GM23338 (cell line): ENCODE results near the gene OR10W1.

Experiments used
- POLR2AphosphoS5 ChIP-seq: IDR thresholded peaks from 2 replicates; pipeline ENCODE4 v1.6.1; 2016; ENCODE audit warnings: antibody characterized with exemption, low read depth
- TF ChIP-seq, protein P1 (sequence below), 2 experiments: fragments of 200-600 bp in 1 of 2; sonication (generic) in 1 of 2; conservative IDR thresholded peaks; 2 replicates each; pipeline versions ENCODE4 v1.5.1 to v1.6.1; 2016 to 2017; ENCODE audit warnings: antibody characterized with exemption in 2 of 2, low read depth in 2 of 2, mild to moderate bottlenecking in 2 of 2, moderate library complexity in 1 of 2

DNA sequence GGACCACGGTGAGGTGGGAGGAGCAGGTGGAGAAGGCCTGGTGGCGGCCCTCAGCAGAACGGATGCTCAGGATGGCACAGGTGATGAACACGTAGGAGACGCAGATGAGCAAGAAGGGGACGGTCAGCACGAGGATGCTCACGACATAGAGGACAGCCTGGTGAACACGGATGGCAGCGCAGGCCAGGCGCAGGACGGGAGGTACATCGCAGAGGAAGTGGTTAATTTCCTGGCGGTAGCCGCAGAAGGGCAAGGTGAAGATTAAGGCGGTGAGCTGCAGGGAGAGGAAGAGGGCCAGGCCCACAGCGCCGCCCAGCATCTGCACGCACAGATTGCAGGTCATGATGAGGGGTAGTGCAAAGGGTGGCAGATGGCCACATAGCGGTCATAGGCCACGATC, 24.0 kb upstream of the OR10W1 start:
- TF ChIP-seq POLR2AphosphoS5, result no peak
- TF ChIP-seq, protein P1, sequence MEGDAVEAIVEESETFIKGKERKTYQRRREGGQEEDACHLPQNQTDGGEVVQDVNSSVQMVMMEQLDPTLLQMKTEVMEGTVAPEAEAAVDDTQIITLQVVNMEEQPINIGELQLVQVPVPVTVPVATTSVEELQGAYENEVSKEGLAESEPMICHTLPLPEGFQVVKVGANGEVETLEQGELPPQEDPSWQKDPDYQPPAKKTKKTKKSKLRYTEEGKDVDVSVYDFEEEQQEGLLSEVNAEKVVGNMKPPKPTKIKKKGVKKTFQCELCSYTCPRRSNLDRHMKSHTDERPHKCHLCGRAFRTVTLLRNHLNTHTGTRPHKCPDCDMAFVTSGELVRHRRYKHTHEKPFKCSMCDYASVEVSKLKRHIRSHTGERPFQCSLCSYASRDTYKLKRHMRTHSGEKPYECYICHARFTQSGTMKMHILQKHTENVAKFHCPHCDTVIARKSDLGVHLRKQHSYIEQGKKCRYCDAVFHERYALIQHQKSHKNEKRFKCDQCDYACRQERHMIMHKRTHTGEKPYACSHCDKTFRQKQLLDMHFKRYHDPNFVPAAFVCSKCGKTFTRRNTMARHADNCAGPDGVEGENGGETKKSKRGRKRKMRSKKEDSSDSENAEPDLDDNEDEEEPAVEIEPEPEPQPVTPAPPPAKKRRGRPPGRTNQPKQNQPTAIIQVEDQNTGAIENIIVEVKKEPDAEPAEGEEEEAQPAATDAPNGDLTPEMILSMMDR (conservative IDR thresholded peaks at IDR 0.05; ENCODE audit: low read depth in 2 of 2), result no peak
